Tibial artery (tissue), 4 donors: Measurements from ENCODE around the gene GADD45A.

ENCODE experiments used
- DNase-seq, 2 donors: peaks; one replicate each; pipeline ENCODE4 v3.0.0-alpha.2; 2019
- H3K27ac ChIP-seq, 2 donors: fragments of 200-600 bp; sonication (generic) in 1 of 2; 1 replicate in 1 of 2; 2 replicates in 1 of 2; pipeline ENCODE4 v1.5.1; 2018 to 2019; ENCODE audit warnings: mild to moderate bottlenecking in 1 of 2
- H3K27me3 ChIP-seq, 2 donors: fragments of 200-600 bp; sonication (generic) in 1 of 2; one replicate each; pipeline versions ENCODE4 v1.5.1 to v1.6.0; 2016 to 2019
- H3K36me3 ChIP-seq, 3 donors: fragments of 200-600 bp; sonication (generic) in 2 of 3; one replicate each; pipeline ENCODE4 v1.5.1; 2016 to 2019; ENCODE audit warnings: mild to moderate bottlenecking in 2 of 3
- H3K4me1 ChIP-seq, 4 donors: fragments of 200-600 bp; sonication (generic) in 2 of 4; 1 replicate in 3 of 4; 2 replicates in 1 of 4; pipeline ENCODE4 v1.5.1; 2016 to 2019
- H3K4me3 ChIP-seq, 2 donors: fragments of 200-600 bp; sonication (generic) in 1 of 2; 1 replicate in 1 of 2; 2 replicates in 1 of 2; pipeline ENCODE4 v1.5.1; 2018 to 2019; ENCODE audit warnings: mild to moderate bottlenecking in 2 of 2
- H3K9me3 ChIP-seq, 3 donors: fragments of 200-600 bp; sonication (generic) in 1 of 3; one replicate each; pipeline ENCODE4 v1.5.1; 2016 to 2019
- intact Hi-C: fragments of 100-400 bp; cut with DNase I; formaldehyde crosslinking; loops from one replicate; pipeline ENCODE4 v1.15.0; 2023; ENCODE audit warnings: low total_unique reads
- TF ChIP-seq, protein P1 (sequence below), 2 experiments: fragments of 200-600 bp in 1 of 2; fragments of 450-650 bp in 1 of 2; IDR thresholded peaks; one replicate each; pipeline ENCODE4 v1.5.1; 2017 to 2019; ENCODE audit warnings: antibody characterized with exemption in 2 of 2, mild to moderate bottlenecking in 1 of 2, moderate library complexity in 1 of 2

GADD45A gene

DNA sequence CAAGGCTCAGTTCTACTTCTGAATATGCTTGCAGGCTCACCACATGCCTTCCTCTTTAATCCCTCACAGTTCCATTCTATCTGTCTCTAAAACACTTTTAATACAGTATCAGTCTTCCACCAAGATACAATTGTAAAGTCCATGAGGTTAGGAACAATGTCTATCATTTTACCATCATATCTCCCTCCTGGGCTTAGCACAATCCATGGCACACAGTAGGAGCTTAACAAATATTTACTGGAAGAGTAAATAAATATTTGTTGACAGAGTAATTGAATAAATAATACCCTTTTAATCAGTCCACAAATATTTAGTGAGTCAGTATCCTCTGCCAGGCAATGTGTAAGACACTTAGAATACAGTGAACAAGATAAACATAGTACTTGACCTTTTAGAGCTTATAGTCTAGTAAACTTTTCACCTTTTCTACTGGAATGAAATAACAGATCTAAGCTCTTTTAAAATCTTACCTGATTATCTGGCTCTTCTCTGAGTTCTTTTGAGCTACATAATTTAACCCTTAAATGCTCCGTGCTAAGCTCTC lies 12.7 kb upstream of the GADD45A start:
- H3K4me1 ChIP-seq, result no peaks in the 10 kb centered on the region
- no peak overlapping the region for H3K27ac ChIP-seq
- no peaks in the 10 kb centered on the region for H3K9me3 ChIP-seq
- H3K36me3 ChIP-seq, result no peaks in the 10 kb centered on the region
- H3K27me3 ChIP-seq, result no peaks in the 10 kb centered on the region
- DNase-seq, result no peak
- intact Hi-C loops, result loop anchor here (5.0 kb wide), 1 partner anchor 420 kb away; no protein-coding TSS in a partner anchor
- TF ChIP-seq, protein P1, sequence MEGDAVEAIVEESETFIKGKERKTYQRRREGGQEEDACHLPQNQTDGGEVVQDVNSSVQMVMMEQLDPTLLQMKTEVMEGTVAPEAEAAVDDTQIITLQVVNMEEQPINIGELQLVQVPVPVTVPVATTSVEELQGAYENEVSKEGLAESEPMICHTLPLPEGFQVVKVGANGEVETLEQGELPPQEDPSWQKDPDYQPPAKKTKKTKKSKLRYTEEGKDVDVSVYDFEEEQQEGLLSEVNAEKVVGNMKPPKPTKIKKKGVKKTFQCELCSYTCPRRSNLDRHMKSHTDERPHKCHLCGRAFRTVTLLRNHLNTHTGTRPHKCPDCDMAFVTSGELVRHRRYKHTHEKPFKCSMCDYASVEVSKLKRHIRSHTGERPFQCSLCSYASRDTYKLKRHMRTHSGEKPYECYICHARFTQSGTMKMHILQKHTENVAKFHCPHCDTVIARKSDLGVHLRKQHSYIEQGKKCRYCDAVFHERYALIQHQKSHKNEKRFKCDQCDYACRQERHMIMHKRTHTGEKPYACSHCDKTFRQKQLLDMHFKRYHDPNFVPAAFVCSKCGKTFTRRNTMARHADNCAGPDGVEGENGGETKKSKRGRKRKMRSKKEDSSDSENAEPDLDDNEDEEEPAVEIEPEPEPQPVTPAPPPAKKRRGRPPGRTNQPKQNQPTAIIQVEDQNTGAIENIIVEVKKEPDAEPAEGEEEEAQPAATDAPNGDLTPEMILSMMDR (IDR thresholded peaks at IDR 0.05), result no peak
- H3K4me3 ChIP-seq, result no peak overlapping the region

GRCh38 chr1:67673468-67674201 lies 11.4 kb upstream of the GADD45A start:
- TF ChIP-seq, protein P1 (IDR thresholded peaks at IDR 0.05), result no peak
- no peaks in the 10 kb centered on the region for H3K36me3 ChIP-seq
- DNase-seq, result no peak
- H3K27ac ChIP-seq, result no peak overlapping the region
- no peaks in the 10 kb centered on the region for H3K4me1 ChIP-seq
- H3K27me3 ChIP-seq, result no peaks in the 10 kb centered on the region
- intact Hi-C loops, result loop anchor here (5.0 kb wide), 1 partner anchor 419 kb away; no protein-coding TSS in a partner anchor
- H3K4me3 ChIP-seq, result no peak overlapping the region
- H3K9me3 ChIP-seq, result no peaks in the 10 kb centered on the region

DNA sequence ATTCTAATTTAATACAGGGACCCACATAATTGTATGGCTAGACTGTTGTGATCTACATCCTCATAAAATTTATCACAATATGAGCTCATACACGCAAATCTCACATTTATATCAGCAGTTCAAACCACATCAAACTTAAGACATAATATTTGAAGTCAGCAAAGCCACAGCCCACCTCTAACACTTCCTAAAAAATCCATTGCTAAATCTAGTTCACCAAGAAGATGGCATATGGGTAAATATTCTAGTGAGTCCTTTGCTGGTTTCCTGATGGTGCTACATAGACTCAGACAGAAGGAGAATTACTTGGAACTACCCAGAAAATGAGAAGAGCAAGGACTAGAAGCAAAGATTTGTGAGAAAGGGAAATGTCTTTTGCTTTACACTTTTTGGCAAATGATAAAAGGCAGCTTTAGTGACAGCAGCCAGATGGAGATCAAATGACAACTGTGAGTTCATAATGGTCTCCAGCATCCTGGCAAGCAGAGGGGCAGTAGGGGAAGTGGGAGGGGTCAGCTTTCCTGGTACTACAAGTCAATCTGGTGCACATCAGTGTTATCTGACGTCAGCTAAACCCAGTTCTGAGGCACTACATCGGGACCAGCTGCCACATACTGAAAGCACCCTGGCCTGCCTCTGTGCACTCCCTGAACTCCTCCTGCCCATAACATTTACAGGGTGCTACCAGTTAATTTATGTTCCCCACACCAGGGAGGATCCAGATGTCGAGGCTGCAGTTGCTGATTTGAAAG lies 10.6 kb upstream of the GADD45A start:
- Histone ChIP-seq H3K27me3 (no peaks in the 10 kb centered on the region), H3K4me1 (no peaks in the 10 kb centered on the region), H3K4me3 (no peak overlapping the region), H3K36me3 (no peaks in the 10 kb centered on the region), H3K27ac (no peak overlapping the region), H3K9me3 (no peaks in the 10 kb centered on the region)
- no peak for DNase-seq
- TF ChIP-seq, protein P1 (IDR thresholded peaks at IDR 0.05), result no peak
- intact Hi-C loops, result loop anchor here (5.0 kb wide), 2 partner anchors 88 to 418 kb away; no protein-coding TSS in a partner anchor

- H3K4me1 ChIP-seq, result no peaks in the 10 kb centered on the region
- intact Hi-C loops, result loop anchor here (5.0 kb wide), 1 partner anchor 87 kb away; no protein-coding TSS in a partner anchor
- TF ChIP-seq, protein P1 (IDR thresholded peaks at IDR 0.05), result no peak
- H3K9me3 ChIP-seq, result no peaks in the 10 kb centered on the region
- H3K27me3 ChIP-seq, result no peaks in the 10 kb centered on the region
- H3K4me3 ChIP-seq, result no peak overlapping the region
- no peaks in the 10 kb centered on the region for H3K36me3 ChIP-seq
- no peak for DNase-seq
- H3K27ac ChIP-seq, result no peak overlapping the region
These were observed 9.2 kb upstream of the GADD45A start for GRCh38 chr1:67675800-67676199.

DNA sequence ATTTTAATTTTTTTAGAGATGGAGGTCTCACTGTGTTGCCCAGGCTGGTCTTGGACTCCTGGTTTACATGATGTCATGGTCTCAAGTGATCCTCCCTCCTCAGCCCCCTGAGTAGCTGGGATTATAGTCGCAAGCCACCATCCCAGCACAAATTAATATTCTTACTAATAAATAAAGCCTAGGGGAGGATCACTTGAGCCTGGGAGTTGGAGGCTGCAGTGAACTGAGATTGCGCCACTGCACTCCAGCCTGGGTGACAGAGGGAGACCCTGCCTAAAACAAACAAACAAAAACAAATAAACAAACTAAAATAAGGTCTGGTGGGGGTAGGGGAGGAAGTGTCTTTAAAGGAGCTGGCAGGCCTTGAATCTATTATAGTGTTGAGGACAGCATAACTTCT lies 8.7 kb upstream of the GADD45A start:
- no peaks in the 10 kb centered on the region for H3K9me3 ChIP-seq
- H3K36me3 ChIP-seq, result no peaks in the 10 kb centered on the region
- H3K27ac ChIP-seq, result no peak overlapping the region
- intact Hi-C loops, result loop anchor here (5.0 kb wide), 1 partner anchor 86 kb away; no protein-coding TSS in a partner anchor
- TF ChIP-seq, protein P1 (IDR thresholded peaks at IDR 0.05), result no peak
- H3K4me3 ChIP-seq, result no peak overlapping the region
- no peaks in the 10 kb centered on the region for H3K4me1 ChIP-seq
- H3K27me3 ChIP-seq, result no peaks in the 10 kb centered on the region
- no peak for DNase-seq
